Neural progenitor cell (in vitro differentiated cells): ENCODE measurements around the gene CTXND1. TPM values are rescaled to one million over a fixed set of nuclear protein-coding genes. Genes with fewer than 3 reads are reported as not detected.

ENCODE experiments used
- DNase-seq: peaks from one replicate; pipeline ENCODE4 v3.0.0-alpha.2; 2016; ENCODE audit warnings: low spot score
- H2AFZ ChIP-seq: fragments of 200-600 bp; sonication (generic); replicated peaks from 2 replicates; pipeline ENCODE4 v1.6.1; 2016; ENCODE audit warnings: antibody characterized with exemption
- H3F3A ChIP-seq: fragments of 200-600 bp; sonication (generic); 2 replicates; pipeline ENCODE4 v1.6.1; 2016; ENCODE audit warnings: antibody characterized with exemption, low read depth
- H3K27ac ChIP-seq: fragments of 200-600 bp; sonication (generic); 2 replicates; pipeline ENCODE4 v1.5.1; 2016; ENCODE audit warnings: mild to moderate bottlenecking
- H3K27me3 ChIP-seq: fragments of 200-600 bp; sonication (generic); 2 replicates; pipeline ENCODE4 v1.6.1; 2016; ENCODE audit warnings: mild to moderate bottlenecking, moderate library complexity
- H3K36me3 ChIP-seq: fragments of 200-600 bp; sonication (generic); 2 replicates; pipeline ENCODE4 v1.5.1; 2016
- H3K4me1 ChIP-seq: fragments of 200-600 bp; sonication (generic); 2 replicates; pipeline ENCODE4 v1.6.1; 2016; ENCODE audit warnings: mixed run types
- H3K4me2 ChIP-seq: fragments of 200-600 bp; sonication (generic); 2 replicates; pipeline ENCODE4 v1.6.1; 2016
- H3K4me3 ChIP-seq: fragments of 200-600 bp; sonication (generic); 2 replicates; pipeline ENCODE4 v1.5.1; 2016
- H3K79me2 ChIP-seq: fragments of 200-600 bp; sonication (generic); 2 replicates; pipeline ENCODE4 v1.6.1; 2016; ENCODE audit warnings: low read depth
- H3K9ac ChIP-seq: fragments of 200-600 bp; sonication (generic); 2 replicates; pipeline ENCODE4 v1.6.1; 2016
- H3K9me3 ChIP-seq: fragments of 200-600 bp; sonication (generic); 2 replicates; pipeline ENCODE4 v1.5.1; 2016; ENCODE audit warnings: low read depth
- H4K20me1 ChIP-seq: fragments of 200-600 bp; sonication (generic); 2 replicates; pipeline ENCODE4 v1.6.1; 2016; ENCODE audit warnings: low read depth
- H3K27ac Mint-ChIP-seq: 3 replicates; pipeline ENCODE4 v1.8.0; 2021; ENCODE audit warnings: mixed read lengths
- H3K27me3 Mint-ChIP-seq: 2 replicates; pipeline ENCODE4 v1.8.0; 2022; ENCODE audit warnings: low read depth, mild to moderate bottlenecking, inconsistent platforms, moderate library complexity, mixed read lengths; ENCODE audit not compliant: insufficient read depth
- H3K36me3 Mint-ChIP-seq: 3 replicates; pipeline ENCODE4 v1.8.0; 2021; ENCODE audit warnings: mixed read lengths
- H3K4me1 Mint-ChIP-seq: 3 replicates; pipeline ENCODE4 v1.8.0; 2021; ENCODE audit warnings: mixed read lengths
- H3K4me3 Mint-ChIP-seq: 3 replicates; pipeline ENCODE4 v1.8.0; 2021; ENCODE audit warnings: mild to moderate bottlenecking, moderate library complexity, mixed read lengths
- H3K9me3 Mint-ChIP-seq: 3 replicates; pipeline ENCODE4 v1.8.0; 2020; ENCODE audit warnings: mixed read lengths
- EZH2 ChIP-seq: fragments of 200-600 bp; sonication (generic); IDR thresholded peaks from 2 replicates; pipeline ENCODE4 v1.6.1; 2017; ENCODE audit warnings: antibody characterized with exemption, mild to moderate bottlenecking, moderate library complexity
- EZH2phosphoT487 ChIP-seq: fragments of 200-600 bp; sonication (generic); IDR thresholded peaks from 2 replicates; pipeline ENCODE4 v1.6.1; 2017; ENCODE audit warnings: antibody characterized with exemption
- total RNA-seq: library from RNA; depleted of rRNA; stranded (reverse); fragments of >200 nt; gene quantifications from 2 replicates; pipeline ENCODE4 v1.2.3, GENCODE V29; 2015; ENCODE audit warnings: low replicate concordance
- TF ChIP-seq, protein P1 (sequence below): fragments of 200-600 bp; sonication (generic); IDR thresholded peaks from 2 replicates; pipeline ENCODE4 v1.5.1; 2017; ENCODE audit warnings: antibody characterized with exemption, mild to moderate bottlenecking

CTXND1 gene
- total RNA-seq, 1 donor from 2014 or later, result not detected

DNA sequence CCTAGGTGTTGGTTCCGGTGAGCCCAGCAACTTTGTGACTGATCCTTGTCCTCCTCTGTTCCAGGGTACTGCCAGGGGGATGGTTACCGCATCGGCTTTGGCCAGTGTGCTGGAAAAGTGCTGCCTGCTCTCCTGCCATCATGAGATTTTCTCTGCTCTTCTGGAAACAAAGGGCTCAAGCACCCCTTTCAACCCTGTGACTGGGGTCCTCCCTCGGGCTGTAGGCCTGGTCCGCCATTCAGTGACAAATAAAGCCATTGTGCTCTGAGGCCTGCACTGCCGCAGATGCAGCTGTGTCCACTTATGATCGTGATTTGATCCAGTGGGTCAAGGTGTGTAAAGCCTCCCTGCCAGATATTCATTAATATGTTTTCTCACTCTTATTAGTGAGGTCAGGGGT, 65.9 kb downstream of the CTXND1 start:
- no peak overlapping the region for H3K4me3 ChIP-seq
- H3K27me3 Mint-ChIP-seq, result peaks cover 6% of the 10 kb centered on the region
- peaks cover 11% of the 10 kb centered on the region for H3K4me1 ChIP-seq
- no peak overlapping the region for H3K9ac ChIP-seq
- no peak overlapping the region for H3K4me3 Mint-ChIP-seq
- peaks cover 30% of the 10 kb centered on the region for H3K4me1 Mint-ChIP-seq
- no peak overlapping the region for H3K4me2 ChIP-seq
- no peaks in the 10 kb centered on the region for H3K79me2 ChIP-seq
- no peak for DNase-seq
- H3K36me3 Mint-ChIP-seq, result peaks cover 27% of the 10 kb centered on the region
- no peaks in the 10 kb centered on the region for H3K27me3 ChIP-seq
- TF ChIP-seq EZH2 (no peak), EZH2phosphoT487 (no peak)
- TF ChIP-seq, protein P1, sequence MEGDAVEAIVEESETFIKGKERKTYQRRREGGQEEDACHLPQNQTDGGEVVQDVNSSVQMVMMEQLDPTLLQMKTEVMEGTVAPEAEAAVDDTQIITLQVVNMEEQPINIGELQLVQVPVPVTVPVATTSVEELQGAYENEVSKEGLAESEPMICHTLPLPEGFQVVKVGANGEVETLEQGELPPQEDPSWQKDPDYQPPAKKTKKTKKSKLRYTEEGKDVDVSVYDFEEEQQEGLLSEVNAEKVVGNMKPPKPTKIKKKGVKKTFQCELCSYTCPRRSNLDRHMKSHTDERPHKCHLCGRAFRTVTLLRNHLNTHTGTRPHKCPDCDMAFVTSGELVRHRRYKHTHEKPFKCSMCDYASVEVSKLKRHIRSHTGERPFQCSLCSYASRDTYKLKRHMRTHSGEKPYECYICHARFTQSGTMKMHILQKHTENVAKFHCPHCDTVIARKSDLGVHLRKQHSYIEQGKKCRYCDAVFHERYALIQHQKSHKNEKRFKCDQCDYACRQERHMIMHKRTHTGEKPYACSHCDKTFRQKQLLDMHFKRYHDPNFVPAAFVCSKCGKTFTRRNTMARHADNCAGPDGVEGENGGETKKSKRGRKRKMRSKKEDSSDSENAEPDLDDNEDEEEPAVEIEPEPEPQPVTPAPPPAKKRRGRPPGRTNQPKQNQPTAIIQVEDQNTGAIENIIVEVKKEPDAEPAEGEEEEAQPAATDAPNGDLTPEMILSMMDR, result no peak
- no peak overlapping the region for H3K27ac ChIP-seq
- H3F3A ChIP-seq, result peaks cover 21% of the 10 kb centered on the region
- H2AFZ ChIP-seq, result no peak overlapping the region
- H3K9me3 Mint-ChIP-seq, result peaks cover 3% of the 10 kb centered on the region
- H4K20me1 ChIP-seq, result no peaks in the 10 kb centered on the region
- H3K9me3 ChIP-seq, result no peaks in the 10 kb centered on the region
- no peak overlapping the region for H3K27ac Mint-ChIP-seq
- no peaks in the 10 kb centered on the region for H3K36me3 ChIP-seq

DNA sequence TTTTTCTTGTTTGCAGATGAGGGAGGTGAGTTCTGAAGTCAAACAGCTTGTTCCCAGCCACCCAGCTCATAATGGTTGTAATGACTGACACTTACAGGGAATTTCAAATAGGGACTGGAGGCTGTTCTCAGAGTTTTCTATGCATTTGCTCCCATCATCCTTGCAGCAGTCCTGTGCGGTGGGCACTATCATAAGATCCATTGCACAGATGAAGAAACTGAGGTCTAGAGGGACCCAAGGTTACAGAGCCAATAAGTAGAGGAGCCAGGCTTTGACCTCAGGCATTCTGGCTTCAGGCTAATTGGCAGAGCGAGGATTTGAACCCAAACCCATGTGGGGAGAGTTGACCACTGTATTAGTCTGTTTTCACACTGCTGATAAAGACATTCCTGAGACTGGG, 66.9 kb downstream of the CTXND1 start:
- peaks cover 20% of the 10 kb centered on the region for H3F3A ChIP-seq
- H3K36me3 Mint-ChIP-seq, result peaks cover 28% of the 10 kb centered on the region
- H3K27ac Mint-ChIP-seq, result no peak overlapping the region
- no peaks in the 10 kb centered on the region for H3K36me3 ChIP-seq
- no peaks in the 10 kb centered on the region for H4K20me1 ChIP-seq
- no peaks in the 10 kb centered on the region for H3K79me2 ChIP-seq
- peaks cover 3% of the 10 kb centered on the region for H3K9me3 Mint-ChIP-seq
- H3K9me3 ChIP-seq, result no peaks in the 10 kb centered on the region
- H2AFZ ChIP-seq, result no peak overlapping the region
- no peak overlapping the region for H3K4me2 ChIP-seq
- H3K27ac ChIP-seq, result no peak overlapping the region
- H3K27me3 Mint-ChIP-seq, result peaks cover 6% of the 10 kb centered on the region
- TF ChIP-seq, protein P1, result no peak
- TF ChIP-seq EZH2phosphoT487 (no peak), EZH2 (no peak)
- H3K4me1 ChIP-seq, result peaks cover 11% of the 10 kb centered on the region
- H3K27me3 ChIP-seq, result no peaks in the 10 kb centered on the region
- H3K9ac ChIP-seq, result no peak overlapping the region
- no peak for DNase-seq
- no peak overlapping the region for H3K4me3 ChIP-seq
- no peak overlapping the region for H3K4me3 Mint-ChIP-seq
- H3K4me1 Mint-ChIP-seq, result peaks cover 30% of the 10 kb centered on the region

DNA sequence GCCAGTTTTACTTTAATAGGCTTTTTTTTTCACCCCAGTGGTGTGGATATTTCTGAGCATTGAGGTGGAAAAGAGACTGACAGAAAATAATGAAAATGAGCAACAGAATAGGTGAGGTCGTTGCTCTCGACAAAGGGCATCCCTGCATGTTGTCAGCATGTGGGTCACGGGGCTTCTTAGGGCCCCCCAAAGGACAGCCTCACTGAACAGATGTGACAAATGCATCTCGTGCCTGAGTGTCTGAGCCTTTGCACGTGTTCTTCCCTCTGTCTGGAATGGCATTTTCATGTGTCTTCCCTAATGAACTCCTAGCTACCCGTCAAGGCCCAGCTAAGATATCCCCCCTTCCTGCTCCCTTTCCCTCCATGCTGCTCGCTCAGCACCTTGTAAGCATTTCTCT, 67.5 kb downstream of the CTXND1 start:
- Histone ChIP-seq H3K9ac (no peak overlapping the region), H3K36me3 (no peaks in the 10 kb centered on the region), H3F3A (peaks cover 17% of the 10 kb centered on the region), H3K4me2 (no peak overlapping the region), H3K79me2 (no peaks in the 10 kb centered on the region), H3K9me3 (no peaks in the 10 kb centered on the region), H2AFZ (no peak overlapping the region), H3K4me3 (no peak overlapping the region), H3K27me3 (no peaks in the 10 kb centered on the region), H4K20me1 (no peaks in the 10 kb centered on the region), H3K4me1 (peaks cover 11% of the 10 kb centered on the region), H3K27ac (no peak overlapping the region)
- Mint-ChIP-seq H3K4me1 (peaks cover 30% of the 10 kb centered on the region), H3K27me3 (peaks cover 6% of the 10 kb centered on the region), H3K4me3 (no peak overlapping the region), H3K27ac (no peak overlapping the region), H3K36me3 (peaks cover 28% of the 10 kb centered on the region), H3K9me3 (peaks cover 3% of the 10 kb centered on the region)
- DNase-seq, result no peak
- TF ChIP-seq, protein P1, result no peak
- no peak for TF ChIP-seq EZH2phosphoT487
